Panc1 (cell line): ENCODE data around the gene GGT5. TPM values are rescaled to one million over a fixed set of nuclear protein-coding genes. Genes with fewer than 3 reads are reported as not detected.

Experiments used
- ATAC-seq: fragments of 200-7000 bp; cut with Tn5 transposase; 2 replicates; pipeline ENCODE4 v1.9.1; 2020; ENCODE audit warnings: mild to moderate bottlenecking, moderate library complexity
- BruUV-seq: library from RNA; stranded (reverse); fragments of 400-500 nt; replicated peaks from 2 replicates; lab custom pipeline; 2021; lab: Mats Ljungman, UMichigan
- CTCF ChIA-PET: fragments of 300-600 bp; sonication (Branson Sonifier 250); formaldehyde crosslinking; loops from one replicate; lab custom pipeline; 2022; ENCODE audit warnings: antibody characterized with exemption; lab: Charles Lee
- POLR2A ChIA-PET: fragments of 300-600 bp; sonication (Branson Sonifier 250); formaldehyde crosslinking; loops from one replicate; lab custom pipeline; 2022; ENCODE audit warnings: antibody characterized with exemption; lab: Charles Lee
- DNase-seq: peaks from one replicate; pipeline ENCODE4 v3.0.0-alpha.2; 2010; ENCODE audit warnings: low read depth, low spot score
- H3K27ac ChIP-seq: 2 replicates; pipeline ENCODE4 v1.5.1; 2011; ENCODE audit warnings: mild to moderate bottlenecking, low read length, inconsistent platforms
- H3K27me3 ChIP-seq: fragments of 200-500 bp; sonication (Bioruptor generic); 2 replicates; pipeline ENCODE4 v1.6.0; 2014; ENCODE audit warnings: low read length, inconsistent platforms; ENCODE audit not compliant: control insufficient read depth, insufficient read depth
- H3K36me3 ChIP-seq: fragments of 200-500 bp; sonication (Bioruptor generic); 2 replicates; pipeline ENCODE4 v1.5.1; 2014; ENCODE audit warnings: inconsistent platforms, mild to moderate bottlenecking, low read length, moderate library complexity; ENCODE audit not compliant: control insufficient read depth, insufficient read depth
- H3K4me1 ChIP-seq: 2 replicates; pipeline ENCODE4 v1.5.1; 2011; ENCODE audit warnings: inconsistent platforms, mild to moderate bottlenecking, low read length, moderate library complexity; ENCODE audit not compliant: control insufficient read depth, insufficient read depth
- H3K4me3 ChIP-seq, 2 experiments: 2 replicates each; pipeline ENCODE4 v1.5.1; 2011 to 2012; ENCODE audit warnings: low read depth in 2 of 2, low read length in 2 of 2, mild to moderate bottlenecking in 2 of 2, inconsistent platforms in 1 of 2, moderate library complexity in 1 of 2
- H3K9me3 ChIP-seq: fragments of 200-500 bp; sonication (Bioruptor generic); 2 replicates; pipeline ENCODE4 v1.5.1; 2014; ENCODE audit warnings: low read depth, mild to moderate bottlenecking, inconsistent platforms, low read length, moderate library complexity; ENCODE audit not compliant: control insufficient read depth, insufficient read depth
- POLR2AphosphoS5 ChIP-seq: IDR thresholded peaks from 2 replicates; pipeline ENCODE4 v1.6.1; 2012; ENCODE audit warnings: mild to moderate bottlenecking, low read depth, low read length, moderate library complexity
- SIN3A ChIP-seq: IDR thresholded peaks from 2 replicates; pipeline ENCODE4 v1.6.1; 2012; ENCODE audit warnings: low read depth, mild to moderate bottlenecking, low read length, moderate library complexity, borderline replicate concordance; ENCODE audit not compliant: insufficient read depth
- TCF7L2 ChIP-seq: IDR thresholded peaks from 2 replicates; pipeline ENCODE4 v1.6.1; 2011; ENCODE audit warnings: mild to moderate bottlenecking, low read depth, low read length, inconsistent platforms
- in situ Hi-C: cut with HindIII; loops from 2 replicates; pipeline ENCODE4 v1.10.0; 2016; ENCODE audit warnings: low sequenced_read_pairs, low pct_unique_long_range_greater_than_20kb
- intact Hi-C: fragments of 100-400 bp; cut with micrococcal nuclease; formaldehyde crosslinking; loops from one replicate; pipeline ENCODE4 v1.10.0; 2022; ENCODE audit not compliant: unreplicated experiment
- total RNA-seq: library from RNA; stranded (reverse); gene quantifications from one replicate; pipeline ENCODE4 v1.2.1, GENCODE V29; 2021; ENCODE audit not compliant: unreplicated experiment
- TF ChIP-seq, protein P1 (sequence below), 2 experiments: IDR thresholded peaks; 2 replicates each; pipeline ENCODE4 v1.6.1; 2011 to 2012; ENCODE audit warnings: low read depth in 2 of 2, control low read depth in 1 of 2, low read length in 1 of 2, mild to moderate bottlenecking in 1 of 2, moderate library complexity in 1 of 2; ENCODE audit not compliant: insufficient read depth in 1 of 2
- TF ChIP-seq, protein P2 (sequence below): fragments of 450-650 bp; IDR thresholded peaks from 2 replicates; pipeline ENCODE4 v1.5.1; 2017; ENCODE audit warnings: mild to moderate bottlenecking

Gene GGT5
- total RNA-seq, 1 experiment from 2014 or later = 3.6 TPM

DNA sequence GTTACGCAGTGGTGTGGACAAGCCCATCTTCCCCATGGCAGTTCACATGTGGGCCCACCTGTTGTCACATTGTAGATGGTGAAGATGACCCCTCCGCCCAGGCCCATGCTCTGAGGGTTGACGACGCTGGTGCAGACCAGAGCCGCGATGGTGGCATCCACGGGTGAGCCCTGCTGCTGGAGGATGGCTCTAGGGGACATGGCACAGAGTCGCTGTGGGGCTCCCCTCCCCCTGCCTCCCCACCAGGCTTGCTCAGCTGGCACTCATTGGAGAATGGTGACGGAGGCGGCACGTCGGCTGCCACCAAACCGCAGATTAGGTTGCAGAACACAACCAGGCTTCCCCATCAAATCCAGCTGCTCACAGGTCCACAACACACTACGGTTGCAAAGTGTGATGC lies 11.1 kb downstream of the GGT5 start:
- no peaks in the 10 kb centered on the region for H3K4me1 ChIP-seq
- H3K27ac ChIP-seq = no peak overlapping the region
- ChIA-PET POLR2A (no interaction called here), CTCF (no interaction called here)
- BruUV-seq = no TSS peak
- H3K4me3 ChIP-seq = no peak overlapping the region
- ATAC-seq = no peak
- in situ Hi-C loops = no loop called here
- no peaks in the 10 kb centered on the region for H3K36me3 ChIP-seq
- TF ChIP-seq, protein P1, sequence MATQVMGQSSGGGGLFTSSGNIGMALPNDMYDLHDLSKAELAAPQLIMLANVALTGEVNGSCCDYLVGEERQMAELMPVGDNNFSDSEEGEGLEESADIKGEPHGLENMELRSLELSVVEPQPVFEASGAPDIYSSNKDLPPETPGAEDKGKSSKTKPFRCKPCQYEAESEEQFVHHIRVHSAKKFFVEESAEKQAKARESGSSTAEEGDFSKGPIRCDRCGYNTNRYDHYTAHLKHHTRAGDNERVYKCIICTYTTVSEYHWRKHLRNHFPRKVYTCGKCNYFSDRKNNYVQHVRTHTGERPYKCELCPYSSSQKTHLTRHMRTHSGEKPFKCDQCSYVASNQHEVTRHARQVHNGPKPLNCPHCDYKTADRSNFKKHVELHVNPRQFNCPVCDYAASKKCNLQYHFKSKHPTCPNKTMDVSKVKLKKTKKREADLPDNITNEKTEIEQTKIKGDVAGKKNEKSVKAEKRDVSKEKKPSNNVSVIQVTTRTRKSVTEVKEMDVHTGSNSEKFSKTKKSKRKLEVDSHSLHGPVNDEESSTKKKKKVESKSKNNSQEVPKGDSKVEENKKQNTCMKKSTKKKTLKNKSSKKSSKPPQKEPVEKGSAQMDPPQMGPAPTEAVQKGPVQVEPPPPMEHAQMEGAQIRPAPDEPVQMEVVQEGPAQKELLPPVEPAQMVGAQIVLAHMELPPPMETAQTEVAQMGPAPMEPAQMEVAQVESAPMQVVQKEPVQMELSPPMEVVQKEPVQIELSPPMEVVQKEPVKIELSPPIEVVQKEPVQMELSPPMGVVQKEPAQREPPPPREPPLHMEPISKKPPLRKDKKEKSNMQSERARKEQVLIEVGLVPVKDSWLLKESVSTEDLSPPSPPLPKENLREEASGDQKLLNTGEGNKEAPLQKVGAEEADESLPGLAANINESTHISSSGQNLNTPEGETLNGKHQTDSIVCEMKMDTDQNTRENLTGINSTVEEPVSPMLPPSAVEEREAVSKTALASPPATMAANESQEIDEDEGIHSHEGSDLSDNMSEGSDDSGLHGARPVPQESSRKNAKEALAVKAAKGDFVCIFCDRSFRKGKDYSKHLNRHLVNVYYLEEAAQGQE (IDR thresholded peaks at IDR 0.05; ENCODE audit: insufficient read depth in 1 of 2, low read depth in 2 of 2, low read length in 1 of 2) = no peak
- no peak for TF ChIP-seq SIN3A
- DNase-seq = no peak
- H3K27me3 ChIP-seq = no peaks in the 10 kb centered on the region
- no peaks in the 10 kb centered on the region for H3K9me3 ChIP-seq
- intact Hi-C loops = no loop called here

DNA sequence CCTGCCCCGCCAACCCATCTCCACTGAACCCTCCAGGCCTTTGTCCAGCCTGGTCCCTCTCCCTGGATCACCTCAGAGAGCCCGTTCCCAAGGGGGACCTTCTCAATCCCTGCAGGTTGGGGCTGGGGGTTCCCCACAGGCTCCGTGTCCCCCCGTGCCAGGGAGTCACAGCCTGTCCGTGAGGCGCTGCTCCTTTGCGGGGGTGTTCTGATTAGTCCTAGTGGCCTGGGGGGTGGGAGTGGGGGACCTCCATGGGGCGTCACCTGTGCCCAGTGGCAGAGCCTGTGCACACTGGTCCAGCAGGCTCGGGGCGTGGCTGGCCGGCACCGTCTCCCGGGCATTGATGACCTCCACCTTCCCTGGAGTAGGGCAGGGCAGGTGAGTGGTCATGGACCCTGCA lies 11.6 kb downstream of the GGT5 start:
- in situ Hi-C loops = no loop called here
- ATAC-seq = no peak
- H3K9me3 ChIP-seq = no peaks in the 10 kb centered on the region
- BruUV-seq = no TSS peak
- H3K27ac ChIP-seq = no peak overlapping the region
- H3K4me3 ChIP-seq = no peak overlapping the region
- CTCF ChIA-PET = no interaction called here
- no peaks in the 10 kb centered on the region for H3K4me1 ChIP-seq
- TF ChIP-seq POLR2AphosphoS5 (no peak), SIN3A (no peak), TCF7L2 (no peak)
- POLR2A ChIA-PET = no interaction called here
- no peaks in the 10 kb centered on the region for H3K27me3 ChIP-seq
- no peak for DNase-seq
- intact Hi-C loops = no loop called here
- no peaks in the 10 kb centered on the region for H3K36me3 ChIP-seq

DNA sequence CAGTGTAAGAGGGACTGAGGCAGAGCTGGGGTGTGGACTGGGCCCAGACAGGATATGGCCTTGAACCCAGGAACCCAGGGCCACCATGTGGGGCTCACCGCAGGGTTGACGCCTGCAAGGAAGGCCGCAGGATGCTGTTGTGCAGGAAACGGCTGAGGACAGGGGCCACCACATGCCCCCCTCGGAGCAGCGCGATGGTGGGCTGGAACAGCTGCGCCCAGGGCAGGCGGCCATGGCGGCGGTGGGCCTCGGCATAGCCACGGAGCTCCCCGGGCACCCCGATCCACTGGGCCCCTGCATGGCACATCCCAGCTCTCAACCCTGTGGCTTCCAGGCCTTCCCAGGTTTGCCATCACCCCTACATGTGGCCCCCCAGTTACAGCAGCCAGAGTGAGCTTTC lies 12.2 kb downstream of the GGT5 start:
- Histone ChIP-seq H3K36me3 (no peaks in the 10 kb centered on the region), H3K4me3 (no peak overlapping the region), H3K4me1 (no peaks in the 10 kb centered on the region), H3K27ac (no peak overlapping the region), H3K27me3 (no peaks in the 10 kb centered on the region), H3K9me3 (no peaks in the 10 kb centered on the region)
- ChIA-PET POLR2A (no interaction called here), CTCF (no interaction called here)
- in situ Hi-C loops = no loop called here
- ATAC-seq = no peak
- BruUV-seq = no TSS peak
- TF ChIP-seq POLR2AphosphoS5 = no peak
- TF ChIP-seq TCF7L2 = no peak
- no peak for TF ChIP-seq SIN3A
- TF ChIP-seq, protein P1 (IDR thresholded peaks at IDR 0.05; ENCODE audit: insufficient read depth in 1 of 2, low read depth in 2 of 2, low read length in 1 of 2) = no peak
- TF ChIP-seq, protein P2, sequence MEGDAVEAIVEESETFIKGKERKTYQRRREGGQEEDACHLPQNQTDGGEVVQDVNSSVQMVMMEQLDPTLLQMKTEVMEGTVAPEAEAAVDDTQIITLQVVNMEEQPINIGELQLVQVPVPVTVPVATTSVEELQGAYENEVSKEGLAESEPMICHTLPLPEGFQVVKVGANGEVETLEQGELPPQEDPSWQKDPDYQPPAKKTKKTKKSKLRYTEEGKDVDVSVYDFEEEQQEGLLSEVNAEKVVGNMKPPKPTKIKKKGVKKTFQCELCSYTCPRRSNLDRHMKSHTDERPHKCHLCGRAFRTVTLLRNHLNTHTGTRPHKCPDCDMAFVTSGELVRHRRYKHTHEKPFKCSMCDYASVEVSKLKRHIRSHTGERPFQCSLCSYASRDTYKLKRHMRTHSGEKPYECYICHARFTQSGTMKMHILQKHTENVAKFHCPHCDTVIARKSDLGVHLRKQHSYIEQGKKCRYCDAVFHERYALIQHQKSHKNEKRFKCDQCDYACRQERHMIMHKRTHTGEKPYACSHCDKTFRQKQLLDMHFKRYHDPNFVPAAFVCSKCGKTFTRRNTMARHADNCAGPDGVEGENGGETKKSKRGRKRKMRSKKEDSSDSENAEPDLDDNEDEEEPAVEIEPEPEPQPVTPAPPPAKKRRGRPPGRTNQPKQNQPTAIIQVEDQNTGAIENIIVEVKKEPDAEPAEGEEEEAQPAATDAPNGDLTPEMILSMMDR = no peak
- intact Hi-C loops = no loop called here
- DNase-seq = no peak
